HG03060 (cell line): ENCODE results near the gene C5orf47.
A peak's percentile ranks its signal among the peaks of the same experiment; 100 is the strongest.

ENCODE experiments used
- ATAC-seq: cut with Tn5 transposase; IDR thresholded peaks from one replicate; pipeline ENCODE4 v1.9.1; 2021; ENCODE audit warnings: low read depth, moderate number of reproducible peaks; ENCODE audit not compliant: unreplicated experiment

C5orf47 gene

GRCh38 chr5:174022384-174023095, 33.6 kb downstream of the C5orf47 start:
- no peak for ATAC-seq

GRCh38 chr5:174030286-174030685, 41.3 kb downstream of the C5orf47 start:
- ATAC-seq = no peak

GRCh38 chr5:174044466-174045254, 55.7 kb downstream of the C5orf47 start:
- no peak for ATAC-seq

- ATAC-seq = peak; percentile 73
Observed at GRCh38 chr5:174045470-174046025, 56.6 kb downstream of the C5orf47 start, which contains the start of gene NSG2. Gene NSG2 (plus strand): TSS chr5:174045706. CDS start chr5:174046756, 1,050 bp downstream.

GRCh38 chr5:174046558-174046957, 57.6 kb downstream of the C5orf47 start:
- no peak for ATAC-seq

- ATAC-seq = no peak
Observed at GRCh38 chr5:174047472-174048099, 58.6 kb downstream of the C5orf47 start.

- no peak for ATAC-seq
Observed at GRCh38 chr5:174052636-174053035, 63.7 kb downstream of the C5orf47 start.

- ATAC-seq = no peak
Observed at GRCh38 chr5:174053905-174054304, 64.9 kb downstream of the C5orf47 start.
